Naive thymus-derived CD4-positive, alpha-beta T cell (primary cell): Measurements from ENCODE around the gene TLCD5. TPM values are rescaled to one million over a fixed set of nuclear protein-coding genes. Genes with fewer than 3 reads are reported as not detected.

Experiments used
- ATAC-seq: fragments of 150-1000 bp; cut with Tn5 transposase; 2 replicates; pipeline ENCODE4 v1.10.0; 2021; ENCODE audit warnings: mild to moderate bottlenecking, moderate library complexity
- CTCF ChIA-PET: fragments of 350-600 bp; sonication (Branson Sonifier 250); formaldehyde crosslinking; loops from one replicate; lab custom pipeline; 2021; ENCODE audit warnings: antibody characterized with exemption; lab: Charles Lee
- POLR2A ChIA-PET: fragments of 350-600 bp; sonication (Branson Sonifier 250); formaldehyde crosslinking; loops from one replicate; lab custom pipeline; 2021; ENCODE audit warnings: antibody characterized with exemption, inconsistent platforms; lab: Charles Lee
- DNase-seq, 9 donors: peaks; one replicate each; pipeline versions ENCODE4 v3.0.0 to v3.0.0-alpha.2; 2020 to 2022; ENCODE audit warnings: mixed read lengths in 1 of 9
- H3K27ac ChIP-seq: one replicate; pipeline ENCODE4 v1.7.0; 2013; ENCODE audit warnings: mild to moderate bottlenecking, low read depth, low read length, moderate library complexity
- H3K27me3 ChIP-seq, 2 donors: one replicate each; pipeline ENCODE4 v1.7.0; 2013; ENCODE audit warnings: low read length in 2 of 2, mild to moderate bottlenecking in 2 of 2, moderate library complexity in 2 of 2; ENCODE audit not compliant: control insufficient read depth in 2 of 2, insufficient read depth in 2 of 2
- H3K36me3 ChIP-seq, 3 experiments: 1 replicate in 2 of 3; 2 replicates in 1 of 3; pipeline ENCODE4 v1.7.0; 2013; ENCODE audit warnings: low read length in 3 of 3, mild to moderate bottlenecking in 3 of 3, moderate library complexity in 1 of 3; ENCODE audit not compliant: insufficient read depth in 3 of 3, control insufficient read depth in 2 of 3
- H3K4me1 ChIP-seq, 2 donors: one replicate each; pipeline ENCODE4 v1.7.0; 2013; ENCODE audit warnings: low read length in 2 of 2, mild to moderate bottlenecking in 2 of 2, moderate library complexity in 1 of 2; ENCODE audit not compliant: control insufficient read depth in 2 of 2, insufficient read depth in 2 of 2
- H3K4me3 ChIP-seq: 2 replicates; pipeline ENCODE4 v1.7.0; 2013; ENCODE audit warnings: mild to moderate bottlenecking, low read length
- H3K9me3 ChIP-seq, 3 experiments: 1 replicate in 2 of 3; 2 replicates in 1 of 3; pipeline ENCODE4 v1.7.0; 2013; ENCODE audit warnings: low read length in 3 of 3; ENCODE audit not compliant: control insufficient read depth in 2 of 3
- H3K27ac Mint-ChIP-seq, 9 donors: one replicate each; pipeline ENCODE4 v1.8.0; 2020 to 2022; ENCODE audit warnings: mixed read lengths in 9 of 9, mild to moderate bottlenecking in 8 of 9, moderate library complexity in 5 of 9, inconsistent platforms in 2 of 9
- H3K27me3 Mint-ChIP-seq, 5 donors: one replicate each; pipeline ENCODE4 v1.8.0; 2021 to 2022; ENCODE audit warnings: mixed read lengths in 5 of 5, mild to moderate bottlenecking in 1 of 5
- H3K36me3 Mint-ChIP-seq, 5 donors: one replicate each; pipeline ENCODE4 v1.8.0; 2020 to 2022; ENCODE audit warnings: mixed read lengths in 5 of 5, mild to moderate bottlenecking in 3 of 5, inconsistent platforms in 1 of 5
- H3K4me1 Mint-ChIP-seq, 7 donors: one replicate each; pipeline ENCODE4 v1.8.0; 2020 to 2022; ENCODE audit warnings: mixed read lengths in 7 of 7, mild to moderate bottlenecking in 3 of 7, inconsistent platforms in 1 of 7
- H3K4me3 Mint-ChIP-seq, 10 donors: one replicate each; pipeline ENCODE4 v1.8.0; 2020 to 2022; ENCODE audit warnings: mild to moderate bottlenecking in 10 of 10, mixed read lengths in 10 of 10, moderate library complexity in 6 of 10, inconsistent platforms in 2 of 10
- H3K9me3 Mint-ChIP-seq, 11 donors: one replicate each; pipeline ENCODE4 v1.8.0; 2020 to 2022; ENCODE audit warnings: mixed read lengths in 11 of 11, mild to moderate bottlenecking in 4 of 11, inconsistent platforms in 1 of 11, moderate library complexity in 1 of 11
- intact Hi-C, 2 donors: fragments of 100-400 bp; cut with micrococcal nuclease; formaldehyde crosslinking; loops; one replicate each; pipeline ENCODE4 v1.15.1; 2023
- polyA plus RNA-seq, 2 donors: library from polyadenylated mRNA; unstranded; fragments of 300-500 nt; fragmentation: Illumina TruSeq; gene quantifications; one replicate each; pipeline ENCODE4 v1.2.3, GENCODE V29; 2021
- total RNA-seq, 6 experiments: library from RNA in 5 of 6; stranded (reverse) in 5 of 6; gene quantifications; 1 replicate in 5 of 6; 2 replicates in 1 of 6; pipeline ENCODE4 v1.2.3 and lab custom pipeline; 2021 to 2026

TLCD5 gene
- total and polyA plus RNA-seq, 7 experiments from 2014 or later = 0.11 to 0.48 (median 0.17) TPM; not detected in 4

GRCh38 chr11:120317689-120318480, 7.2 kb upstream of the TLCD5 start:
- Mint-ChIP-seq H3K27me3 (peaks cover 18 to 40% (median 32%) of the 10 kb centered on the region in 5 donors), H3K36me3 (no peaks in the 10 kb centered on the region), H3K27ac (no peak overlapping the region), H3K9me3 (no peaks in the 10 kb centered on the region), H3K4me3 (no peak overlapping the region), H3K4me1 (no peaks in the 10 kb centered on the region)
- Histone ChIP-seq H3K27ac (no peak overlapping the region), H3K36me3 (no peaks in the 10 kb centered on the region), H3K4me3 (no peak overlapping the region), H3K4me1 (no peaks in the 10 kb centered on the region), H3K9me3 (no peaks in the 10 kb centered on the region), H3K27me3 (no peaks in the 10 kb centered on the region)
- POLR2A ChIA-PET = interaction anchor here (0.6 kb wide), 1 partner anchor 66 kb away, joined by 3 read pairs; no protein-coding TSS in a partner anchor
- CTCF ChIA-PET = interaction anchor here (0.6 kb wide), 1 partner anchor 785 kb away, joined by 3 read pairs; no protein-coding TSS in a partner anchor
- intact Hi-C loops = no loop called here
- DNase-seq (no peak), ATAC-seq (no peak)

DNA sequence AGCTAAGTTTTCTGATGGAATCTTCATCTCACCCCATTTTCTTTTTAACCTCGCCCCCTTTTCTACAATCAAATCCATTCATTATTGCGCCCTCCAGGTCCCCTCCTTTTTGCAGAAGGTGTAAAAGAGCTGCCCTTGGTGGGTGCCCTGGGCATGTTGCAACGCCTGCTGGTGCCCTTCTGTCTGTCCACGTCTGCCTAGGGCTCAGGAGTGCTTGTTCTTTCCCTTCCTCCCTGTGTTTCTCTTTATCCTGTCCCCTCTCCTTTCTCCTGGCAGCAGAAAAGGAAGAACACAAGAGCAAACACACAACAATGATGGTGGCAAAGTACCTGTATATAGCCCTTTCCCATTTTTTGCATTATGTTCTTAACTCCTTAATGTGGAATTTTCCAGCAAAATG, 6.2 kb upstream of the TLCD5 start:
- Mint-ChIP-seq H3K36me3 (no peaks in the 10 kb centered on the region), H3K27me3 (peaks cover 27 to 46% (median 40%) of the 10 kb centered on the region in 5 donors), H3K4me1 (no peaks in the 10 kb centered on the region), H3K27ac (no peak overlapping the region), H3K4me3 (no peak overlapping the region), H3K9me3 (no peaks in the 10 kb centered on the region)
- Histone ChIP-seq H3K4me1 (no peaks in the 10 kb centered on the region), H3K4me3 (no peak overlapping the region), H3K36me3 (no peaks in the 10 kb centered on the region), H3K9me3 (no peaks in the 10 kb centered on the region), H3K27me3 (peaks cover 0 to 6% of the 10 kb centered on the region in 2 donors), H3K27ac (no peak overlapping the region)
- DNase-seq (no peak), ATAC-seq (no peak)
- intact Hi-C loops = no loop called here
- ChIA-PET POLR2A (no interaction called here), CTCF (no interaction called here)

GRCh38 chr11:120326228-120326627, 1.1 kb downstream of the TLCD5 start:
- DNase-seq = no peak
- intact Hi-C loops = loop anchor here in 1 of 2 donors (1.0 kb wide), 1 partner anchor 9 kb away; no protein-coding TSS in a partner anchor
- no peak overlapping the region for H3K4me3 ChIP-seq
- H3K27ac Mint-ChIP-seq = peak overlapping the region in 1 of 9 donors; percentile 4
- peaks cover 5 to 9% of the 10 kb centered on the region in 2 donors for H3K4me1 ChIP-seq
- peaks cover 61 to 80% (median 72%) of the 10 kb centered on the region in 5 donors for H3K27me3 Mint-ChIP-seq
- no peaks in the 10 kb centered on the region for H3K36me3 ChIP-seq
- ATAC-seq = no peak
- no peaks in the 10 kb centered on the region for H3K9me3 ChIP-seq
- H3K27ac ChIP-seq = no peak overlapping the region
- ChIA-PET POLR2A (interaction anchor here (1.4 kb wide), 1 partner anchor 9 kb away, joined by 4 read pairs; no protein-coding TSS in a partner anchor), CTCF (no interaction called here)
- H3K36me3 Mint-ChIP-seq = peaks cover 0 to 3% (median 0%) of the 10 kb centered on the region in 5 donors
- H3K4me1 Mint-ChIP-seq = peaks cover 15 to 30% (median 23%) of the 10 kb centered on the region in 7 donors
- H3K27me3 ChIP-seq = peaks cover 7 to 27% of the 10 kb centered on the region in 2 donors
- H3K9me3 Mint-ChIP-seq = peaks cover 0 to 3% (median 0%) of the 10 kb centered on the region in 11 donors
- peak overlapping the region; percentile 30 to 84 (median 76) for H3K4me3 Mint-ChIP-seq

DNA sequence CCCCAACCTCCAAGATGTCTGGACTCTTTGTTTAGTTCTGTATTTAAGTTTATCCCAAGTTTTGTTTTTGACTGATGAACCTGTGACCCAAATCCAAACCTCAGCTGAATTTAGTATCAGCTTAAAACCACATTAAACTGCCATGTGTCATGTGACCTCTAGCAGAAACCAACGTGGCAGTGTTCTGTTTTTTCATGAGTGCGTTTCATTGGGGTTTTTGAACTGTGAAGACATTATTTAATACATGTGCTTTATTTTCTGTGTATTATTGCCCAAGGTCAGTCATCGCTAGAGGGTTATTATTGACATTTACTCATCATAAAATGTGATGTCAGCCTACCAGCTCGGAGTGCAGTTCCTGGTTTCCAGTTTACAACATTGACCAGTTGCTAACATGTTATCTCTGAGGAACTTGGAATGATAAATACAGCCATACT, 1.8 kb downstream of the TLCD5 start:
- Histone ChIP-seq H3K27me3 (peaks cover 7 to 27% of the 10 kb centered on the region in 2 donors), H3K4me1 (peaks cover 5 to 9% of the 10 kb centered on the region in 2 donors), H3K9me3 (no peaks in the 10 kb centered on the region), H3K4me3 (no peak overlapping the region), H3K36me3 (no peaks in the 10 kb centered on the region), H3K27ac (no peak overlapping the region)
- Mint-ChIP-seq H3K4me3 (peak overlapping the region in 2 of 10 donors; percentile 5 to 72), H3K27me3 (peaks cover 67 to 85% (median 78%) of the 10 kb centered on the region in 5 donors), H3K36me3 (peaks cover 0 to 3% (median 0%) of the 10 kb centered on the region in 5 donors), H3K9me3 (peaks cover 0 to 3% (median 0%) of the 10 kb centered on the region in 11 donors), H3K27ac (no peak overlapping the region), H3K4me1 (peaks cover 15 to 30% (median 23%) of the 10 kb centered on the region in 7 donors)
- POLR2A ChIA-PET = interaction anchor here (1.4 kb wide), 1 partner anchor 8 kb away, joined by 4 read pairs; no protein-coding TSS in a partner anchor
- intact Hi-C loops = loop anchor here in 1 of 2 donors (1.0 kb wide), 1 partner anchor 8 kb away; no protein-coding TSS in a partner anchor
- DNase-seq (no peak), ATAC-seq (peak; percentile 43)
- CTCF ChIA-PET = no interaction called here

DNA sequence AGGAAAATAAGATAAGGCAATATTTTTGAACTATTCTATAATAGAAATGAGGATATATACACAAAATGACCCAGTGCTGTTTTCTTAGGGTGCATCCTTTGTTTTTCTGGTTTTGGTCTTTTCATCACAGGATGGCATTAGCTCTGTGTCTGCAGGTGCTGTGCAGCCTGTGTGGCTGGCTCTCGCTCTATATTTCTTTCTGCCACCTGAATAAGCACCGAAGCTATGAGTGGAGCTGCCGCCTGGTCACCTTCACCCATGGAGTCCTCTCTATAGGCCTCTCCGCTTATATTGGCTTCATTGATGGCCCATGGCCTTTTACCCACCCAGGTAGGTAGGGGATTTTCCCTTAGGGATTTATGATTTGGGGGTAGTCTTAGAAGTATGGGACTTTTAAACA, 2.2 kb downstream of the TLCD5 start:
- peaks cover 15 to 30% (median 23%) of the 10 kb centered on the region in 7 donors for H3K4me1 Mint-ChIP-seq
- Histone ChIP-seq H3K9me3 (no peaks in the 10 kb centered on the region), H3K27me3 (peaks cover 7 to 27% of the 10 kb centered on the region in 2 donors), H3K4me1 (peaks cover 5 to 9% of the 10 kb centered on the region in 2 donors), H3K27ac (no peak overlapping the region), H3K4me3 (no peak overlapping the region), H3K36me3 (no peaks in the 10 kb centered on the region)
- no peak overlapping the region for H3K4me3 Mint-ChIP-seq
- POLR2A ChIA-PET = interaction anchor here (1.4 kb wide), 1 partner anchor 8 kb away, joined by 4 read pairs; no protein-coding TSS in a partner anchor
- CTCF ChIA-PET = interaction anchor here (0.6 kb wide), 1 partner anchor 30 kb away, joined by 4 read pairs; no protein-coding TSS in a partner anchor
- intact Hi-C loops = no loop called here
- peaks cover 0 to 3% (median 0%) of the 10 kb centered on the region in 11 donors for H3K9me3 Mint-ChIP-seq
- H3K27me3 Mint-ChIP-seq = peaks cover 68 to 88% (median 77%) of the 10 kb centered on the region in 5 donors
- DNase-seq (no peak), ATAC-seq (no peak)
- peaks cover 0 to 3% (median 0%) of the 10 kb centered on the region in 5 donors for H3K36me3 Mint-ChIP-seq
- no peak overlapping the region for H3K27ac Mint-ChIP-seq

- Mint-ChIP-seq H3K27ac (no peak overlapping the region), H3K36me3 (peaks cover 0 to 3% (median 0%) of the 10 kb centered on the region in 5 donors), H3K4me3 (no peak overlapping the region), H3K9me3 (peaks cover 0 to 3% (median 0%) of the 10 kb centered on the region in 11 donors), H3K4me1 (peaks cover 15 to 26% (median 23%) of the 10 kb centered on the region in 7 donors), H3K27me3 (peaks cover 61 to 80% (median 69%) of the 10 kb centered on the region in 5 donors)
- DNase-seq (no peak), ATAC-seq (no peak)
- Histone ChIP-seq H3K27me3 (peaks cover 7 to 21% of the 10 kb centered on the region in 2 donors), H3K4me1 (peaks cover 5 to 8% of the 10 kb centered on the region in 2 donors), H3K4me3 (no peak overlapping the region), H3K9me3 (no peaks in the 10 kb centered on the region), H3K27ac (no peak overlapping the region), H3K36me3 (no peaks in the 10 kb centered on the region)
- ChIA-PET POLR2A (no interaction called here), CTCF (no interaction called here)
- intact Hi-C loops = no loop called here
These were observed 4.5 kb downstream of the TLCD5 start for GRCh38 chr11:120329556-120329955.
